ENCODE data around the gene SPNS2.

Gene SPNS2

DNA sequence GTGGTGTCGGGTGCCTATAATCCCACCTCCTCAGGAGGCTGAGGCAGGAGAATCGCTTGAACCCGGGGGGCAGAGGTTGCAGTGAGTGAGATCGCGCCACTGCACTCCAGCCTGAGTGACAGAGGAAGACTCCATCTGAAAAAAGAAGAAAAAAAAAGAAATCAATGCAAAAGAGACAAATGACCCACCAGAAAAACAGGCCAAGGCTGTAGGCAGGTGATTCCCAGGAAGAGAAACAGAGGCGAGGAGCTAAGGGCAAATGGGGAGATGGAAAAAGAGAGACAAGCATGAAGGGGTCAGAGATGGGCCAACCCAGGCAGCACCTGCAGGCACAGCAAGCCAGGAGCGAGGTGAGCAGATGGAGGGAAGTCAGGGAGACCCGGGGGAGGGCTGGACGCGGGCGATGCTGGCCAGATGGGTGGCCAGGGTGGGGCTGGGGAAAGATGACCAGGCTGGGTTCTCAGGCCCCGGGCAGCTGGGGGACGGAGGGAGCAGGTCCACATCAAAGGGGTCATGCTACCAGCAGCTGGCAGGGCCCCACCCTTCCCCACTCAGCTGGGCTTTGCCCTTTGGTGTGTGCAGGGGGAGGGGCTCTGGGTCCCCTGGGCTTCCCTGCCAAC lies 31.0 kb downstream of the SPNS2 start:
- no peak overlapping the region for H3K27ac ChIP-seq (ENCODE audit: low read length)
- no peak overlapping the region for H3K9ac ChIP-seq (ENCODE audit: low read length)
- H3K4me1 ChIP-seq (ENCODE audit: control insufficient read depth, low read depth, low read length): no peaks in the 10 kb centered on the region
- no peaks in the 10 kb centered on the region for H3K36me3 ChIP-seq (ENCODE audit: control insufficient read depth, low read depth, low read length)
- H3K27me3 ChIP-seq (ENCODE audit: control insufficient read depth, insufficient read depth, low read length): peaks cover 99% of the 10 kb centered on the region
- H3K9me3 ChIP-seq (ENCODE audit: control insufficient read depth, low read depth, low read length): no peaks in the 10 kb centered on the region
- H3K4me3 ChIP-seq (ENCODE audit: low read length): no peak overlapping the region

DNA sequence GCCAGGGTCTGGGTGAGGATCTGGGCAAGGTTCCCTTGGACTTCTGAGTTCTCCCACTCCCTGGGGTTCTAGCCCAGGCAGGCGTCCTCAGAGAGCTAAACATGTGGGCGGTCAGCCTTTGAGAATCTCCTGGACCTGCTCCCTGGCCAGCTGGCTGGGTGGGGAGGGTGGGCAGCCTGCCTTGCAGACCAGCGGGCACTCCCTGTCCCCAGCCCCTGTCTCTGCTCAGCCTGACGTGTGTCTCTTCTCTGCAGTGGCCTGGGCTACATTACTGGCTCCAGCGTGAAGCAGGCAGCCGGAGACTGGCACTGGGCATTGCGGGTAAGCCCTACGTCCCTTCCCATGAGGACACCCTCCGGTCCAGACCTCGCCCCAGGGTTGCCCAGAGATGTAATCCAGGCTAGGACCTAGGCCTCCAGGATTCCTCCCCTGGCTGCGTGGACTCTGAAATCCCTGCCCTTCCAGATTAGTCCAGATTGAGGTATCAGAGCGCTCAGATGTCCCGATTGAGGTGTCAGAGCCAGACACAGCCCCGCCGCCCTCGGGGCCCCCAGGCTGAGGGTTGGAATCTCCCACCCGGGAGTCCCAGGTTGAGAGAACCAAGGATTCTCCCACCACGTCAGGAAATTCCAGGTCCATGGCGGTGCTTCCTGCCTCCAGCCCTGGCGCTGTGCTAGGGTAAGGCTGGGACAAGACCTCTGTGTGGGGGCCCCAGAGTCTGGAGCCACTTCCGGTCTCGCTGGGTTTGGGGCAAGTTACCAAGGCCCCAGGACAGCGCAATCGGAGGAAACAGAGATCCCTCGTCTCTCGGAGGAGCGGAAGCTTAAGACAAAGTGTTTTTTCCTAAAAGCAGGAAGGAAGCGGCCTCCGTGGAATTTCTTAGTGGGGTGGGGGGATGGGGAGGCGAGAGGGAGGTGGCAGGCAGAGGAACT lies 32.4 kb downstream of the SPNS2 start:
- Histone ChIP-seq H3K9me3 (ENCODE audit: control insufficient read depth, low read depth, low read length) (no peaks in the 10 kb centered on the region), H3K4me1 (ENCODE audit: control insufficient read depth, low read depth, low read length) (no peaks in the 10 kb centered on the region), H3K36me3 (ENCODE audit: control insufficient read depth, low read depth, low read length) (no peaks in the 10 kb centered on the region), H3K27me3 (ENCODE audit: control insufficient read depth, insufficient read depth, low read length) (peaks cover 91% of the 10 kb centered on the region), H3K27ac (ENCODE audit: low read length) (no peak overlapping the region), H3K9ac (ENCODE audit: low read length) (no peak overlapping the region), H3K4me3 (ENCODE audit: low read length) (no peak overlapping the region)

DNA sequence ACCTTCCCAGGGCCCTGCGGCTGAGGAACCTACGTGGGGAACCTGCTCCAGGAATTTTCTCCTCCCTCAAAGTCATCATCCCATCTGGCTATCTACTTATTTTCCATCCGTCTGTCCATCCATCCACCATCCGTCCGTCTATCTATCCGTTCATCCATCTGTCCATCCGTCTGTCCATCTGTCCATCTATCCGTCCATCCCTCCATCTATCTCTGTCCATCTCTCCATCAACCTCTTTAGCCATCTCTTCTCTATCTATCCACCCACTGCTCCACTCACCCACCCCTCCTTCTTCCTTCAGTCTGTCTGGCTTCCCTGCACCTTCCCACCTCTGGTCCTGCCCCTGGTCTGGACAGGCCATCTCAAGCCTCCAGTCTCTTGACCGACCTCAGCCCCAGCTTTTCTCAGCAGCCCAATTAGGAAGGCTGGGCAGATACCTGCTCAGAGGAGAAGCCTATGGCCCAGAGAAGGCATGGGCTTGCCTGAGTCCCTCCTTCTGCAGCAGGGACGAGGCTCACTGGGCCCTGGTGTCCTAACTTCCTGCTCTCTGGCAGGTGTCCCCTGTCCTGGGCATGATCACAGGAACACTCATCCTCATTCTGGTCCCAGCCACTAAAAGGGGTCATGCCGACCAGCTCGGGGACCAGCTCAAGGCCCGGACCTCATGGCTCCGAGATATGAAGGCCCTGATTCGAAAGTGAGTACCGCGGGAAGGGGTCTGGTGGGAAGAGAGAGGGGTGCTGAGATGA lies 33.5 kb downstream of the SPNS2 start:
- H3K27me3 ChIP-seq (ENCODE audit: control insufficient read depth, insufficient read depth, low read length): peaks cover 81% of the 10 kb centered on the region
- no peaks in the 10 kb centered on the region for H3K36me3 ChIP-seq (ENCODE audit: control insufficient read depth, low read depth, low read length)
- no peak overlapping the region for H3K4me3 ChIP-seq (ENCODE audit: low read length)
- no peak overlapping the region for H3K9ac ChIP-seq (ENCODE audit: low read length)
- H3K9me3 ChIP-seq (ENCODE audit: control insufficient read depth, low read depth, low read length): no peaks in the 10 kb centered on the region
- H3K4me1 ChIP-seq (ENCODE audit: control insufficient read depth, low read depth, low read length): no peaks in the 10 kb centered on the region
- H3K27ac ChIP-seq (ENCODE audit: low read length): no peak overlapping the region

DNA sequence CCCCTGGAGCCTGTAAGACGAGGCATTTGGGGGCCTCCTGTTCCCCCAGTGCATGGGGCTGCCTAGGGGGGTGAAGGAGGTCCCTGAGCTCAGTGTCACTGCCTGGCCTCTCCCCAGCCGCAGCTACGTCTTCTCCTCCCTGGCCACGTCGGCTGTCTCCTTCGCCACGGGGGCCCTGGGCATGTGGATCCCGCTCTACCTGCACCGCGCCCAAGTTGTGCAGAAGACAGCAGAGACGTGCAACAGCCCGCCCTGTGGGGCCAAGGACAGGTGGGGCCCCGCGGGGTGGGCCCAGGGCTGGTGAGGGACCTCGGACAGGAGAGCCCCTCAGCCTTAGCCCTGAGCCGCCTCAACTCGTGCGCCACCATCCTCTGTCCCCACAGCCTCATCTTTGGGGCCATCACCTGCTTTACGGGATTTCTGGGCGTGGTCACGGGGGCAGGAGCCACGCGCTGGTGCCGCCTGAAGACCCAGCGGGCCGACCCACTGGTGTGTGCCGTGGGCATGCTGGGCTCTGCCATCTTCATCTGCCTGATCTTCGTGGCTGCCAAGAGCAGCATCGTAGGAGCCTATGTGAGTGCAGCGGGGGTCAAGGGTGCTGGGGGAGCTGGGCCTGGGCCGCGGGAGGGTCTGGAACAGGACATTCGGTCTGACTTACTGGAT lies 34.3 kb downstream of the SPNS2 start:
- H3K4me1 ChIP-seq (ENCODE audit: control insufficient read depth, low read depth, low read length): no peaks in the 10 kb centered on the region
- H3K27me3 ChIP-seq (ENCODE audit: control insufficient read depth, insufficient read depth, low read length): peaks cover 72% of the 10 kb centered on the region
- H3K9me3 ChIP-seq (ENCODE audit: control insufficient read depth, low read depth, low read length): no peaks in the 10 kb centered on the region
- peaks cover 2% of the 10 kb centered on the region for H3K36me3 ChIP-seq (ENCODE audit: control insufficient read depth, low read depth, low read length)
- no peak overlapping the region for H3K27ac ChIP-seq (ENCODE audit: low read length)
- H3K4me3 ChIP-seq (ENCODE audit: low read length): no peak overlapping the region
- no peak overlapping the region for H3K9ac ChIP-seq (ENCODE audit: low read length)

DNA sequence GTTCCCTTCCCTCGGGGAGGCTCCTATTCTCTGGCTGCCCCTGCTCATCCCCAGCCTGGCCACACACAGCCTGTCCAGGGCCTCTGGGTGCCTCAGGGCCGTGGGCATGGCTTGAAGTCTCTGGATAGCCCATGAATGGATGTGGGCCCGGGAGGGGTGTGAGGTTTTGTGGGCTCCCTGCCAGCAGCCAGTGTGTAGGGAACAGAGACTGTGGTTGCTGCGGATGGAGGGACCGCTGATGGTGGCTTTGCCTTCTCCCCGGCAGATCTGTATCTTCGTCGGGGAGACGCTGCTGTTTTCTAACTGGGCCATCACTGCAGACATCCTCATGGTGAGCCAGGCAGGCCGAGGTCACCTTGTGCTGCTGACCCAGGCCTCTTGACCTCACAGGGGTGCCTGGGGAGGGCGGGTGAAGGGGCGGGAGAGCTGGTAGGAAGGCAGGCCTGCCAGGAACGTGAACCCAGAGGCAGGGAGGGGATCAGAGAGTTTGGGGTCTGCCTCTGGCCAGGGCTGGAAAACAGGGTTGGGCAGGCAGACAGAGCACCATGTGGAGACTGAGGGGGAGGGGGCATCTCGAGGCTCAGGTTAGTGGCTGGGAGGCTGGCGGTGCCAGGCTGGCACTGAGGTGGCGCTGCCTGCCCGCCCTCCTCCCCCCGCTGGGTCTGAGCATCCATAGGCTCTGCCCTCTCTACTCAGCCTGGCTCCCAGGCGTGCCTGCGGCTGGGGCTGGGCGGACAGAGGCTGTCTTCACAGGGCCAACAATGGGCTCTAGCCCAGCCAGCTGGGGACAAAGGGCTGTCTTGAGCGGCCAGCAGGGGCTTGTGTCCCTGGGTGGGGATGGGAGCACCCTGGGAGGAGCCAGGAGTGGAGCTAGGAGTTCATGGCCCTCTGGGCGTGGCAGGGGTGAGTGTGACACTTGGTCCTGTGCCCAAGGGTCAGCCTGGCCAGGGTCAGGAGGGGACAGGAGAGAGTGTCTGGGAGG lies 35.1 kb downstream of the SPNS2 start:
- H3K9ac ChIP-seq (ENCODE audit: low read length): no peak overlapping the region
- H3K27ac ChIP-seq (ENCODE audit: low read length): no peak overlapping the region

DNA sequence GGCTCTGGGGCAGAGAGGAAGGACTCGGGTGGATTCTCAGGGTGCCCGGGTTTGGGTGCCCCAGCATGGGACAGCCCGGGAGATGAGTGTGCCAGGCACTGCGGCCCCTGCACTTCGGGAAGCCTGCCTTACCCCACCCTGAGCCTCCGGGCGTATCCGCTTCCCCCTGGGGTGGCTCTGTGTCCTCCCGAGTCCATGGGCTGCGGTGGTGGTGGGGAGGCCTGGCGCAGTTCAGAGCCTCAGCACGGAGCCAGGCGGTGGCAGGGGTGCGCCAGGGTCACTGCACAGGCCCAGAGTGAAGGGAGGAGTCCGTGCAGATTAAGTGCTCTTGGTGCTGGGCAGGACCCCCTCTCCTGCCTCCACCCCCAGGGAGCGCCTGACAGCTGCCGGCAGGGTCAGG lies 35.8 kb downstream of the SPNS2 start:
- H3K9ac ChIP-seq (ENCODE audit: low read length): no peak overlapping the region
- peaks cover 17% of the 10 kb centered on the region for H3K36me3 ChIP-seq (ENCODE audit: control insufficient read depth, low read depth, low read length)
- peaks cover 57% of the 10 kb centered on the region for H3K27me3 ChIP-seq (ENCODE audit: control insufficient read depth, insufficient read depth, low read length)
- H3K4me1 ChIP-seq (ENCODE audit: control insufficient read depth, low read depth, low read length): no peaks in the 10 kb centered on the region
- no peaks in the 10 kb centered on the region for H3K9me3 ChIP-seq (ENCODE audit: control insufficient read depth, low read depth, low read length)
- no peak overlapping the region for H3K4me3 ChIP-seq (ENCODE audit: low read length)
- H3K27ac ChIP-seq (ENCODE audit: low read length): no peak overlapping the region

More for the DNA sequence above, 35.1 kb downstream of the SPNS2 start:
- H3K4me1 ChIP-seq (ENCODE audit: control insufficient read depth, low read depth, low read length): no peaks in the 10 kb centered on the region
- peaks cover 10% of the 10 kb centered on the region for H3K36me3 ChIP-seq (ENCODE audit: control insufficient read depth, low read depth, low read length)
- H3K9me3 ChIP-seq (ENCODE audit: control insufficient read depth, low read depth, low read length): no peaks in the 10 kb centered on the region
- H3K4me3 ChIP-seq (ENCODE audit: low read length): no peak overlapping the region
- peaks cover 64% of the 10 kb centered on the region for H3K27me3 ChIP-seq (ENCODE audit: control insufficient read depth, insufficient read depth, low read length)

DNA sequence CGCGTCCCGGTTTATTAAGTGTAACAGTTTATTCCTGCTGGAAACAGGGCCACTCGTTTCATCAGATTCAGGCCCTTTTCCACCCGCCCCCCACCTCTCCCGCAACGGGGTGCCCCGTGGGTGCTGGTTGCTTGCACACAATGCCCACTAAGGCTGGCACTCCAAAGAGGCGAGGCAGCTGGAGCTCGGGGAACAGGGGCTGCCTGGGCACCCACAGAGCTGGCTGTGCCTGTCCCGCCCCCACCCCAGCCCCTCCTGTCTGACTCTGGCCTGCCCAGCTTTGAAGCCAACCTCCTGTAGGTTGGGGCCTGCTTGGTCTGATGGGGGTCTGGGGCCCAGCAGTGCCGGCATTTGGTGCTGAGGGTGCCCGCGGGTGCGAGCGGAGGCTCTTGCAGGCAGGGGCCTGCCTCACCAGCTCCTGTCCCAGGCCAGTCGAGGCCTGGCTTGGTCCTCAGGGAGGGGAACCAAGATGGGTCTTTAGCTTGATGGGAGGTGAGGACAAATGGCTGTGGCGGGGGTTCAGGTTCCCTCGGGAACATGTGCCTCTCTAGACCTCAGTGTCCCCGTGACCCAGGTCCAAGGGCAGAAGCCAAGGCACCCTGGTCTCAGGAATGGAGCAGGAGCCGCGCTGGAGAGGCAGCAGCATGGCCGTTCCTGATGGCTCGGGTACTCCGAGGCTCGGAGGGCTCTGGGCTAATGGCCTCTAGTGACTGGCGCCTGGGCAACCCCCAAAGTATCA lies 36.4 kb downstream of the SPNS2 start:
- Histone ChIP-seq H3K27ac (ENCODE audit: low read length) (no peak overlapping the region), H3K4me3 (ENCODE audit: low read length) (no peak overlapping the region), H3K36me3 (ENCODE audit: control insufficient read depth, low read depth, low read length) (peaks cover 22% of the 10 kb centered on the region), H3K4me1 (ENCODE audit: control insufficient read depth, low read depth, low read length) (no peaks in the 10 kb centered on the region), H3K9ac (ENCODE audit: low read length) (no peak overlapping the region), H3K27me3 (ENCODE audit: control insufficient read depth, insufficient read depth, low read length) (peaks cover 52% of the 10 kb centered on the region), H3K9me3 (ENCODE audit: control insufficient read depth, low read depth, low read length) (no peaks in the 10 kb centered on the region)

DNA sequence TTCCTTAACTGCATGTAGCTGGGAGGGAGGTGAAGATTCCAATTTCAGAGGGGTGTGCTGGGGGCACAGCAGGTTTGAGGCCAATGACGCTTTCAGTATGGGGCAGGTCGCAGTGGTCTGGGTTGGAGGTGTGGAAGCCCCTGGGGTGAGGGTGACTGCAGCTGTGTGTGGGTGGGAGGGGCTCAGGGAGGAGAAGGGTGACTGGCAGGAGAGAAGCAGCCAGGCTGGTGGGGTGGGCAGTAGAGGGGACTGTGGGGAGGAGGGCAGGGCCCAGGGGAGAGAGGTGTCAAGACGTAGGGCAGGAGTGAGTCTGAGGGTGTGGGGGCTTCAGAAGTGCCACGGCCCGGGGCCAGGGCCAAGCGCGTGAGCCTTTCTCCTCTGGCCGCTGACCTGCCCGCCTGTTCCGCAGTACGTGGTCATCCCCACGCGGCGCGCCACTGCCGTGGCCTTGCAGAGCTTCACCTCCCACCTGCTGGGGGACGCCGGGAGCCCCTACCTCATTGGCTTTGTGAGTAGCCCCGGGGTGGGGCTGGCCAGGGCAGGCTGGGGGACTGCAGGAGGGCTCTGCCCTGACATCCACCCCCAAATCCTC lies 37.1 kb downstream of the SPNS2 start:
- H3K36me3 ChIP-seq (ENCODE audit: control insufficient read depth, low read depth, low read length): peaks cover 23% of the 10 kb centered on the region
- no peaks in the 10 kb centered on the region for H3K9me3 ChIP-seq (ENCODE audit: control insufficient read depth, low read depth, low read length)
- H3K9ac ChIP-seq (ENCODE audit: low read length): no peak overlapping the region
- H3K4me3 ChIP-seq (ENCODE audit: low read length): no peak overlapping the region
- peaks cover 45% of the 10 kb centered on the region for H3K27me3 ChIP-seq (ENCODE audit: control insufficient read depth, insufficient read depth, low read length)
- H3K4me1 ChIP-seq (ENCODE audit: control insufficient read depth, low read depth, low read length): no peaks in the 10 kb centered on the region
- H3K27ac ChIP-seq (ENCODE audit: low read length): no peak overlapping the region

DNA sequence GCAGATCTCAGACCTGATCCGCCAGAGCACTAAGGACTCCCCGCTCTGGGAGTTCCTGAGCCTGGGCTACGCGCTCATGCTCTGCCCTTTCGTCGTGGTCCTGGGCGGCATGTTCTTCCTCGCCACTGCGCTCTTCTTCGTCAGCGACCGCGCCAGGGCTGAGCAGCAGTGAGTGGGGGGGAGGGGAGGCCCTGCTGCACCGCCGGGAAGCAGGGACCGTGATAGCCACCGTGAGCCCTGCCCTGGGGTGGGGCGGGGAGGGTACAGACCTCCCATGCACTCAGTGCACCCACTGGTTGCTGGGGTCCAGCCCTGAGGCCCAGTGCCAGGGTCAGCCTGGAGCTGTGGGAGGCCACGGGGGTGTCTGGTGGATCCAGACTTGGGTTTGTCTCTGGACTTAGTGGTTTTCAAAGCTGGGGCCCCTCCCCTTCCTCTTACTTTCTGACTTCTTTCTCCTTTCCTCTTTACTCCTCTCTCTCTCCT lies 37.6 kb downstream of the SPNS2 start:
- Histone ChIP-seq H3K27ac (ENCODE audit: low read length) (no peak overlapping the region), H3K4me1 (ENCODE audit: control insufficient read depth, low read depth, low read length) (no peaks in the 10 kb centered on the region), H3K27me3 (ENCODE audit: control insufficient read depth, insufficient read depth, low read length) (peaks cover 40% of the 10 kb centered on the region), H3K4me3 (ENCODE audit: low read length) (no peak overlapping the region), H3K9ac (ENCODE audit: low read length) (no peak overlapping the region), H3K9me3 (ENCODE audit: control insufficient read depth, low read depth, low read length) (no peaks in the 10 kb centered on the region), H3K36me3 (ENCODE audit: control insufficient read depth, low read depth, low read length) (peaks cover 27% of the 10 kb centered on the region)

All from iPS-18a (cell line).